ENCODE data around the gene KLHL29.

GRCh38 chr2:23697256-23698075 lies 312.5 kb downstream of the KLHL29 start:
- TF ChIP-seq CTCF (IDR thresholded peaks at IDR 0.05) (no peak), POLR2A (IDR thresholded peaks at IDR 0.05) (no peak), EP300 (IDR thresholded peaks at IDR 0.05) (no peak)

All from tibial nerve (tissue), 4 donors.